H1 (cell line): Measurements from ENCODE around the gene CD59. TPM values are rescaled to one million over a fixed set of nuclear protein-coding genes. Genes with fewer than 3 reads are reported as not detected.

Experiments
- E2F6 ChIP-seq: IDR thresholded peaks from 2 replicates; pipeline ENCODE4 v1.6.1; 2012; ENCODE audit warnings: inconsistent platforms
- JUN ChIP-seq: IDR thresholded peaks from 2 replicates; pipeline ENCODE4 v1.6.1; 2011; ENCODE audit warnings: low read depth, mild to moderate bottlenecking, improper control_type of control experiment, low read length
- POLR2AphosphoS5 ChIP-seq: IDR thresholded peaks from 2 replicates; pipeline ENCODE4 v1.6.1; 2011; ENCODE audit warnings: low read depth, low read length
- SRF ChIP-seq: IDR thresholded peaks from 2 replicates; pipeline ENCODE4 v1.6.1; 2011; ENCODE audit warnings: mild to moderate bottlenecking, low read depth, low read length, moderate library complexity
- TBP ChIP-seq: IDR thresholded peaks from 2 replicates; pipeline ENCODE4 v1.6.1; 2011; ENCODE audit warnings: low read depth, low read length, improper control_type of control experiment
- ZNF274 ChIP-seq: IDR thresholded peaks from 2 replicates; pipeline ENCODE4 v1.7.0; 2012; ENCODE audit warnings: low read length, borderline replicate concordance; ENCODE audit errors: extremely low read depth
- polyA plus RNA-seq, 7 experiments: library from polyadenylated mRNA; depleted of rRNA in 3 of 7; stranded (reverse) in 5 of 7; unstranded in 2 of 7; fragments of >200 nt in 5 of 7; fragments of 200-250 nt in 2 of 7; gene quantifications; 1 replicate in 5 of 7; 2 replicates in 1 of 7; 4 replicates in 1 of 7; pipeline versions ENCODE4 v1.2.1 to v1.2.3, GENCODE V29; 2011 to 2013; ENCODE audit warnings: missing spikeins in 2 of 7, mixed read lengths in 2 of 7
- total RNA-seq: library from RNA; stranded (reverse); fragmentation: NEBNext Ultra II Directional; extraction: Animal tissue kit (Norgen Biotek cat#: 25700); gene quantifications from 2 replicates; pipeline ENCODE4 v1.2.1, GENCODE V29; 2021

The CD59 gene
- total and polyA plus RNA-seq, 2 of the 8 experiments (the other 6 are each of a cell fraction or from before 2014, with no cell fraction given), result 63.1 to 90.3 TPM

- TF ChIP-seq JUN (no peak), TBP (no peak), SRF (no peak), POLR2AphosphoS5 (no peak), E2F6 (no peak), ZNF274 (no peak)
Observed at GRCh38 chr11:33733980-33734379, 2.2 kb downstream of the CD59 start (continued).
